ENCODE measurements around the gene LRRC75B. TPM values are rescaled to one million over a fixed set of nuclear protein-coding genes. Genes with fewer than 3 reads are reported as not detected.

Gene LRRC75B
- total RNA-seq, 1 experiment from 2014 or later = 14.5 TPM

DNA sequence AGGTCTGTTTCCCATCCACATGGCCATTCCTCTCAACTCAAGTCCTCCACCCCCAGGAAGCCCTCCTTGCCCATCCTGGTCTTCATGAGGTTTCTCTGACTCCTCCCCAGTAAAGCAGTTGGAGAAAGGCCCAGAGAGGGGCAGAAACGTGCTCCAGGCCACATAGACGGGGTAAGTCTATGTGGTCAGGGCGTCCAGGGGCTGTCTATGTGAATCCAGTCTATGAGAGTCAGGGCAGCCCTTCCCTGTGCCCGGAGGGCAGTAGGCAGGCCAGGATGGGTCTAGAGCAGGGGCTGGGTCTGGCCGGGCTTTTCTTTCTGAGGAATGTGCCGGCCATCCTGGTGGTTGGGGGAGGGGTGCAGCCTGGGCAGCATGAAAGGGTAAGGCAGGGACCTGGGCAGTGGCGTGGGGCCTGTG, 49.7 kb downstream of the LRRC75B start:
- BruUV-seq (replicated peaks) = no TSS peak
- intact Hi-C loops (cut with micrococcal nuclease; ENCODE audit: unreplicated experiment) = no loop called here
- TF ChIP-seq, protein P1, sequence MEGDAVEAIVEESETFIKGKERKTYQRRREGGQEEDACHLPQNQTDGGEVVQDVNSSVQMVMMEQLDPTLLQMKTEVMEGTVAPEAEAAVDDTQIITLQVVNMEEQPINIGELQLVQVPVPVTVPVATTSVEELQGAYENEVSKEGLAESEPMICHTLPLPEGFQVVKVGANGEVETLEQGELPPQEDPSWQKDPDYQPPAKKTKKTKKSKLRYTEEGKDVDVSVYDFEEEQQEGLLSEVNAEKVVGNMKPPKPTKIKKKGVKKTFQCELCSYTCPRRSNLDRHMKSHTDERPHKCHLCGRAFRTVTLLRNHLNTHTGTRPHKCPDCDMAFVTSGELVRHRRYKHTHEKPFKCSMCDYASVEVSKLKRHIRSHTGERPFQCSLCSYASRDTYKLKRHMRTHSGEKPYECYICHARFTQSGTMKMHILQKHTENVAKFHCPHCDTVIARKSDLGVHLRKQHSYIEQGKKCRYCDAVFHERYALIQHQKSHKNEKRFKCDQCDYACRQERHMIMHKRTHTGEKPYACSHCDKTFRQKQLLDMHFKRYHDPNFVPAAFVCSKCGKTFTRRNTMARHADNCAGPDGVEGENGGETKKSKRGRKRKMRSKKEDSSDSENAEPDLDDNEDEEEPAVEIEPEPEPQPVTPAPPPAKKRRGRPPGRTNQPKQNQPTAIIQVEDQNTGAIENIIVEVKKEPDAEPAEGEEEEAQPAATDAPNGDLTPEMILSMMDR (IDR thresholded peaks at IDR 0.05; ENCODE audit: unreplicated experiment) = no peak
- Mint-ChIP-seq H3K4me3 (ENCODE audit: low read depth, unreplicated experiment) (no peak overlapping the region), H3K27me3 (ENCODE audit: unreplicated experiment) (no peaks in the 10 kb centered on the region), H3K4me1 (ENCODE audit: low read depth, unreplicated experiment) (peaks cover 10% of the 10 kb centered on the region), H3K27ac (ENCODE audit: unreplicated experiment) (no peak overlapping the region), H3K9me3 (ENCODE audit: low read depth, unreplicated experiment) (no peaks in the 10 kb centered on the region), H3K36me3 (ENCODE audit: insufficient read depth, unreplicated experiment) (peaks cover 62% of the 10 kb centered on the region)
- CTCF ChIA-PET = no interaction called here
- no peak for DNase-seq

- Mint-ChIP-seq H3K27me3 (ENCODE audit: unreplicated experiment) (no peaks in the 10 kb centered on the region), H3K27ac (ENCODE audit: unreplicated experiment) (no peak overlapping the region), H3K36me3 (ENCODE audit: insufficient read depth, unreplicated experiment) (peaks cover 59% of the 10 kb centered on the region), H3K4me3 (ENCODE audit: low read depth, unreplicated experiment) (no peak overlapping the region), H3K4me1 (ENCODE audit: low read depth, unreplicated experiment) (peaks cover 10% of the 10 kb centered on the region), H3K9me3 (ENCODE audit: low read depth, unreplicated experiment) (no peaks in the 10 kb centered on the region)
- intact Hi-C loops (cut with micrococcal nuclease; ENCODE audit: unreplicated experiment) = no loop called here
- DNase-seq = no peak
- CTCF ChIA-PET = no interaction called here
- no TSS peak for BruUV-seq (replicated peaks)
- TF ChIP-seq, protein P1 (IDR thresholded peaks at IDR 0.05; ENCODE audit: unreplicated experiment) = no peak
Measured at GRCh38 chr22:24542641-24543040, 50.2 kb downstream of the LRRC75B start.

GRCh38 chr22:24541681-24542515, 51.0 kb downstream of the LRRC75B start:
- TF ChIP-seq, protein P1 (IDR thresholded peaks at IDR 0.05; ENCODE audit: unreplicated experiment) = no peak
- no TSS peak for BruUV-seq (replicated peaks)
- CTCF ChIA-PET = no interaction called here
- Mint-ChIP-seq H3K27ac (ENCODE audit: unreplicated experiment) (no peak overlapping the region), H3K4me3 (ENCODE audit: low read depth, unreplicated experiment) (no peak overlapping the region), H3K4me1 (ENCODE audit: low read depth, unreplicated experiment) (peaks cover 5% of the 10 kb centered on the region), H3K36me3 (ENCODE audit: insufficient read depth, unreplicated experiment) (peaks cover 51% of the 10 kb centered on the region), H3K27me3 (ENCODE audit: unreplicated experiment) (no peaks in the 10 kb centered on the region), H3K9me3 (ENCODE audit: low read depth, unreplicated experiment) (no peaks in the 10 kb centered on the region)
- DNase-seq = no peak
- intact Hi-C loops (cut with micrococcal nuclease; ENCODE audit: unreplicated experiment) = no loop called here

GRCh38 chr22:24540470-24540869, 52.4 kb downstream of the LRRC75B start:
- CTCF ChIA-PET = no interaction called here
- no peak overlapping the region for H3K4me3 Mint-ChIP-seq (ENCODE audit: low read depth, unreplicated experiment)
- H3K27ac Mint-ChIP-seq (ENCODE audit: unreplicated experiment) = no peak overlapping the region
- peaks cover 41% of the 10 kb centered on the region for H3K36me3 Mint-ChIP-seq (ENCODE audit: insufficient read depth, unreplicated experiment)
- TSS peak; percentile 61 for BruUV-seq (replicated peaks)
- no peaks in the 10 kb centered on the region for H3K27me3 Mint-ChIP-seq (ENCODE audit: unreplicated experiment)
- no peaks in the 10 kb centered on the region for H3K9me3 Mint-ChIP-seq (ENCODE audit: low read depth, unreplicated experiment)
- TF ChIP-seq, protein P1 (IDR thresholded peaks at IDR 0.05; ENCODE audit: unreplicated experiment) = no peak
- no peaks in the 10 kb centered on the region for H3K4me1 Mint-ChIP-seq (ENCODE audit: low read depth, unreplicated experiment)
- intact Hi-C loops (cut with micrococcal nuclease; ENCODE audit: unreplicated experiment) = no loop called here
- no peak for DNase-seq

All from Calu3 (cell line).